ENCODE results near the gene DAPL1. TPM values are rescaled to one million over a fixed set of nuclear protein-coding genes. Genes with fewer than 3 reads are reported as not detected.

The DAPL1 gene
- total RNA-seq, 1 experiment from 2014 or later, result not detected

- ATAC-seq, result no peak
- TF ChIP-seq TCF7L2 (IDR thresholded peaks at IDR 0.05; ENCODE audit: low read depth, low read length), result no peak
- TF ChIP-seq SIN3A (IDR thresholded peaks at IDR 0.05; ENCODE audit: borderline replicate concordance, insufficient read depth, low read depth, low read length), result no peak
- TF ChIP-seq CTCF (IDR thresholded peaks at IDR 0.05), result no peak
- TF ChIP-seq REST (IDR thresholded peaks at IDR 0.05; ENCODE audit: insufficient read depth in 1 of 2, low read depth in 2 of 2, low read length in 1 of 2), result no peak
- no peak for TF ChIP-seq POLR2AphosphoS5 (IDR thresholded peaks at IDR 0.05; ENCODE audit: low read depth, low read length)
- Histone ChIP-seq H3K36me3 (ENCODE audit: control insufficient read depth, insufficient read depth, low read length) (no peaks in the 10 kb centered on the region), H3K27ac (ENCODE audit: low read length) (no peak overlapping the region), H3K9me3 (ENCODE audit: control insufficient read depth, insufficient read depth, low read depth, low read length) (no peaks in the 10 kb centered on the region), H3K4me1 (ENCODE audit: control insufficient read depth, insufficient read depth, low read length) (no peaks in the 10 kb centered on the region), H3K27me3 (ENCODE audit: control insufficient read depth, insufficient read depth, low read length) (peaks cover 4% of the 10 kb centered on the region; the same call in 1 of the 2 replicates), H3K4me3 (ENCODE audit: low read depth in 2 of 2, low read length in 2 of 2) (no peak overlapping the region)
- no peak for DNase-seq (ENCODE audit: low read depth, low spot score)
- in situ Hi-C loops (cut with HindIII; ENCODE audit: low pct_unique_long_range_greater_than_20kb, low sequenced_read_pairs), result no loop called here
- intact Hi-C loops (cut with micrococcal nuclease; ENCODE audit: unreplicated experiment), result no loop called here
- no TSS peak for BruUV-seq (replicated peaks)
- ChIA-PET POLR2A (no interaction called here), CTCF (no interaction called here)
Observed at GRCh38 chr2:158775273-158776027, 19.7 kb upstream of the DAPL1 start.

- Histone ChIP-seq H3K4me1 (ENCODE audit: control insufficient read depth, insufficient read depth, low read length) (no peaks in the 10 kb centered on the region), H3K9me3 (ENCODE audit: control insufficient read depth, insufficient read depth, low read depth, low read length) (no peaks in the 10 kb centered on the region), H3K27ac (ENCODE audit: low read length) (no peak overlapping the region), H3K4me3 (ENCODE audit: low read depth in 2 of 2, low read length in 2 of 2) (no peak overlapping the region), H3K36me3 (ENCODE audit: control insufficient read depth, insufficient read depth, low read length) (no peaks in the 10 kb centered on the region), H3K27me3 (ENCODE audit: control insufficient read depth, insufficient read depth, low read length) (peaks cover 4% of the 10 kb centered on the region; the same call in 1 of the 2 replicates)
- intact Hi-C loops (cut with micrococcal nuclease; ENCODE audit: unreplicated experiment), result no loop called here
- ATAC-seq, result no peak
- DNase-seq (ENCODE audit: low read depth, low spot score), result no peak
- in situ Hi-C loops (cut with HindIII; ENCODE audit: low pct_unique_long_range_greater_than_20kb, low sequenced_read_pairs), result no loop called here
- ChIA-PET POLR2A (no interaction called here), CTCF (no interaction called here)
- TF ChIP-seq REST (IDR thresholded peaks at IDR 0.05; ENCODE audit: insufficient read depth in 1 of 2, low read depth in 2 of 2, low read length in 1 of 2) (no peak), POLR2AphosphoS5 (IDR thresholded peaks at IDR 0.05; ENCODE audit: low read depth, low read length) (no peak), SIN3A (IDR thresholded peaks at IDR 0.05; ENCODE audit: borderline replicate concordance, insufficient read depth, low read depth, low read length) (no peak)
- no TSS peak for BruUV-seq (replicated peaks)
Observed at GRCh38 chr2:158776231-158776630, 18.9 kb upstream of the DAPL1 start.

Data from Panc1 (cell line).